ENCODE data around the gene ZNF774. TPM values are rescaled to one million over a fixed set of nuclear protein-coding genes. Genes with fewer than 3 reads are reported as not detected.

Gene ZNF774
- total RNA-seq, 2 donors from 2014 or later = 7.5 to 10.5 TPM

DNA sequence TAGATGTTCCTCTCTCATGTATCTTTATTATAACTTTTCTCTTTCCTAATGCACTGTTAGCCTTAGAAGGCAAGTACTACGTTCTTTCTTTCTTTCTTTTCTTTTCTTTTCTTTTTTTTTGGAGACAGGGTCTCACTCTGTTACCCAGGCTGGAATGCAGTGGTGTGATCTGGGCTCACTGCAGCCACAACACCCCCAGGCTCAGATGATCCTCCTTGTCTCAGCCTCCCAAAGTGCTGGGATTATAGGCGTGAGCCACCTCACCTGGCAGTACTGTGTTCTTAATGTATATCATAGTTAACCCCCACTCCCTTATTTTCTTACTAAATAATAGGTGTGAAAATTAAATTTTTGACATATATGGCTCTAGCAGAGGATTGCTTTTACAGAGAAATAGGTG is 59.1 kb downstream of the ZNF774 start:
- no peak for DNase-seq (ENCODE audit: low spot score)
- no peak overlapping the region for H3K27ac ChIP-seq
- TF ChIP-seq CTCF (IDR thresholded peaks at IDR 0.05) (no peak), POLR2AphosphoS5 (IDR thresholded peaks at IDR 0.05) (no peak), POLR2A (IDR thresholded peaks at IDR 0.05) (no peak)
- no peaks in the 10 kb centered on the region for H3K4me1 ChIP-seq (replicated peaks)
- H3K27me3 ChIP-seq (replicated peaks; ENCODE audit: insufficient read depth) = no peaks in the 10 kb centered on the region
- H3K9me3 ChIP-seq = no peaks in the 10 kb centered on the region
- intact Hi-C loops (cut with DNase I) = no loop called here
- WGBS = 97% methylated on average over 2 of the region's 2 CpGs
- H3K4me3 ChIP-seq = no peak overlapping the region
- no peaks in the 10 kb centered on the region for H3K36me3 ChIP-seq

Small RNA genes within 50 kb of the gene (small RNA-seq; reads per million reads assigned to genes)
- 0 reads per million in 2 donors for gene NDUFA3P4

Other genes starting within 250 kb of the ZNF774 start
- gene IDH2, start 249.8 kb upstream of the ZNF774 start, total RNA-seq = 100 to 1,000 TPM in 1 of 2 donors, 10 to 100 TPM in 1; 98.1 to 190 TPM
- 10 to 100 TPM; 96.1 to 99.6 TPM for gene SEMA4B, start 151.0 kb upstream of the ZNF774 start, total RNA-seq
- 100 to 1,000 TPM in 1 of 2 donors, 10 to 100 TPM in 1; 48.3 to 104 TPM for gene CIB1, start 118.3 kb upstream of the ZNF774 start, total RNA-seq
- 10 to 100 TPM; 15.4 to 21.5 TPM for gene GDPGP1, start 118.1 kb upstream of the ZNF774 start, total RNA-seq
- under 1 TPM in 1 of 2 donors, not detected in 1; 0.51 TPM for gene TTLL13, start 102.7 kb upstream of the ZNF774 start, total RNA-seq
- 100 to 1,000 TPM; 102 to 108 TPM for gene NGRN, start 86.6 kb upstream of the ZNF774 start, total RNA-seq
- gene IQGAP1, start 36.0 kb downstream of the ZNF774 start, total RNA-seq = 100 to 1,000 TPM; 131 to 155 TPM
- 10 to 100 TPM; 26.6 to 87.8 TPM for gene CRTC3, start 177.6 kb downstream of the ZNF774 start, total RNA-seq